Central memory CD4-positive, alpha-beta T cell (primary cell): Measurements from ENCODE around the gene FADS1.

Experiments used
- DNase-seq: peaks from one replicate; pipeline ENCODE4 v3.0.0; 2022

Gene FADS1

GRCh38 chr11:61774411-61774810, 42.4 kb downstream of the FADS1 start:
- DNase-seq: no peak

GRCh38 chr11:61773809-61774208, 43.0 kb downstream of the FADS1 start:
- no peak for DNase-seq

GRCh38 chr11:61773356-61773755, 43.4 kb downstream of the FADS1 start:
- DNase-seq: no peak

- no peak for DNase-seq
Observed at GRCh38 chr11:61771985-61772455, 44.8 kb downstream of the FADS1 start.

- no peak for DNase-seq
Observed at GRCh38 chr11:61771195-61771894, 45.5 kb downstream of the FADS1 start.

GRCh38 chr11:61769946-61770683, 46.7 kb downstream of the FADS1 start:
- no peak for DNase-seq

GRCh38 chr11:61769169-61769920, 47.5 kb downstream of the FADS1 start:
- no peak for DNase-seq

GRCh38 chr11:61768376-61769076, 48.3 kb downstream of the FADS1 start:
- no peak for DNase-seq

GRCh38 chr11:61766353-61766841, 50.4 kb downstream of the FADS1 start:
- DNase-seq: no peak

GRCh38 chr11:61765550-61766253, 51.1 kb downstream of the FADS1 start:
- DNase-seq: no peak

GRCh38 chr11:61764606-61765260, 52.1 kb downstream of the FADS1 start:
- no peak for DNase-seq

GRCh38 chr11:61763930-61764605, 52.7 kb downstream of the FADS1 start:
- no peak for DNase-seq

GRCh38 chr11:61762798-61763197, 54.0 kb downstream of the FADS1 start:
- DNase-seq: no peak

GRCh38 chr11:61762223-61762615, 54.6 kb downstream of the FADS1 start:
- no peak for DNase-seq

- no peak for DNase-seq
Observed at GRCh38 chr11:61761440-61762222, 55.2 kb downstream of the FADS1 start.

GRCh38 chr11:61760946-61761345, 55.9 kb downstream of the FADS1 start:
- DNase-seq: no peak

- DNase-seq: no peak
Observed at GRCh38 chr11:61757213-61757862, 59.5 kb downstream of the FADS1 start.

GRCh38 chr11:61756452-61757212, 60.2 kb downstream of the FADS1 start:
- no peak for DNase-seq

GRCh38 chr11:61756147-61756451, 60.7 kb downstream of the FADS1 start:
- no peak for DNase-seq
